ENCODE data around the gene PALMD. TPM values are rescaled to one million over a fixed set of nuclear protein-coding genes. Genes with fewer than 3 reads are reported as not detected.

PALMD gene
- total and polyA plus RNA-seq, 7 experiments from 2014 or later, result not detected

DNA sequence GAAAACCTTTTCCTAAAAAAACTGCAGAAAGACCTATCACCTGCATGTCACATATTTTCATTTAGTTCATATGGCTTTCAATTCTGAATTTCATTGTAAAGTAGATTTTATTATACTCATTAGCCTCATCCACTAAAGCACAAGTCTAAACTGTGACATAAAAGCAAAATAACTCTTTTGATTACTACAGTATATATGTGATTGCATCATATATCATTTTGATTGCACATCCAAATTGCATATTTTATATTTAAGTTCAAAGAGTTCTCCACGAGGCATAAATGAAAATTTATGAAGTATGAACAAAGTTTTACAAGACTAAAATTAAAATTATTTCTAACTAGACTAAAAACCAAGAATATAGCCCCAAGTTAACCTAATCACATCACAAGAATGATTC is 19.3 kb downstream of the PALMD start:
- Mint-ChIP-seq H3K4me3 (no peak overlapping the region), H3K4me1 (no peaks in the 10 kb centered on the region), H3K36me3 (no peaks in the 10 kb centered on the region), H3K27me3 (peaks cover 6 to 22% (median 13%) of the 10 kb centered on the region in 5 donors), H3K27ac (no peak overlapping the region), H3K9me3 (no peaks in the 10 kb centered on the region)
- ChIA-PET CTCF (no interaction called here), POLR2A (no interaction called here)
- intact Hi-C loops (cut with micrococcal nuclease), result no loop called here
- DNase-seq (no peak), ATAC-seq (no peak)
- Histone ChIP-seq H3K4me1 (ENCODE audit: control insufficient read depth in 2 of 2, insufficient read depth in 2 of 2, low read length in 2 of 2) (no peaks in the 10 kb centered on the region), H3K27ac (ENCODE audit: low read depth, low read length) (no peak overlapping the region), H3K36me3 (ENCODE audit: control insufficient read depth in 2 of 3, insufficient read depth in 3 of 3, low read length in 3 of 3) (no peaks in the 10 kb centered on the region), H3K27me3 (ENCODE audit: control insufficient read depth in 2 of 2, insufficient read depth in 2 of 2, low read length in 2 of 2) (no peaks in the 10 kb centered on the region), H3K9me3 (ENCODE audit: control insufficient read depth in 2 of 3, low read length in 3 of 3) (no peaks in the 10 kb centered on the region), H3K4me3 (ENCODE audit: low read length) (no peak overlapping the region)

DNA sequence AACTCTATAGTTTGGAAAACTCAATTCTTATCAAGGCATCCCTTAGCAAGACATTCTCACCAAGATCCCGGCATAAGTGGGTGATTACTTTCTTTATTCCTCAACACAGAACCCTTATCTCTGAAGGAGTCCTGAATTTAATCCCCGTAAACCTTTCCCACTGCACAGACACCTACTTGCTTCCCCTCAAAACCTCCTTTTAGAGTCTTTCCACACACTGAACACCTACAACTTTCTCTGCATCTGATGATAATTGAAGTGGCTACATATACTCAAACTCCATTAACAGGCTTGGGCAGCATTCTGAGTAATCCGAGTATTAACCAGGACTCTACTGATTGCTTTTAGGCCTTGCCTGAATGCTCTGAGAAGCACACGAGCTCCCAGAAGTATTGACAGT is 23.5 kb downstream of the PALMD start:
- ATAC-seq (no peak), DNase-seq (no peak)
- peaks cover 17 to 42% (median 32%) of the 10 kb centered on the region in 5 donors for H3K27me3 Mint-ChIP-seq
- Histone ChIP-seq H3K27ac (ENCODE audit: low read depth, low read length) (no peak overlapping the region), H3K36me3 (ENCODE audit: control insufficient read depth in 2 of 3, insufficient read depth in 3 of 3, low read length in 3 of 3) (no peaks in the 10 kb centered on the region), H3K27me3 (ENCODE audit: control insufficient read depth in 2 of 2, insufficient read depth in 2 of 2, low read length in 2 of 2) (no peaks in the 10 kb centered on the region), H3K4me3 (ENCODE audit: low read length) (no peak overlapping the region), H3K9me3 (ENCODE audit: control insufficient read depth in 2 of 3, low read length in 3 of 3) (no peaks in the 10 kb centered on the region), H3K4me1 (ENCODE audit: control insufficient read depth in 2 of 2, insufficient read depth in 2 of 2, low read length in 2 of 2) (no peaks in the 10 kb centered on the region)
- no peaks in the 10 kb centered on the region for H3K9me3 Mint-ChIP-seq
- POLR2A ChIA-PET, result no interaction called here
- H3K36me3 Mint-ChIP-seq, result no peaks in the 10 kb centered on the region
- no peak overlapping the region for H3K27ac Mint-ChIP-seq
- intact Hi-C loops (cut with micrococcal nuclease), result no loop called here
- CTCF ChIA-PET, result no interaction called here
- H3K4me3 Mint-ChIP-seq, result no peak overlapping the region
- no peaks in the 10 kb centered on the region for H3K4me1 Mint-ChIP-seq

DNA sequence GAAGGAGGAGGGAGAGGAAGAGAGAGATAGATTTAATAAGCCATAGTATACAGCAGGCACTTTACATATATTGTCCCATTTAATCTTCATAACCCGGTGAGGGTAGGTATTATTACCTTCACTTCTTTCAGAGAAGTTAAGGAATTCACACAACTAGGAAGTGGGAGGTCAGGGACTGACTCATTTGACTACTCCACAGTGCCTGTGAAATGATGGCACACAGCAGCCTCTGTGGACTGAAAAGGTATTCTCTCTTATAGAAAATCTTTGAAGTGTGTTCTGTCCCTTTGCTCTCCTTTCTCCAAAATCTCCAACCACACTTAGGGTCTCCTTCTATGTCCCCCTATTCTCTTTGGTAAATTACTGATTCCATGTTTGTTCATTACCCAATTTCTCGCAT is 23.9 kb downstream of the PALMD start:
- no peak for ATAC-seq
- no peak overlapping the region for H3K27ac Mint-ChIP-seq
- H3K27me3 Mint-ChIP-seq, result peaks cover 19 to 42% (median 29%) of the 10 kb centered on the region in 5 donors

DNA sequence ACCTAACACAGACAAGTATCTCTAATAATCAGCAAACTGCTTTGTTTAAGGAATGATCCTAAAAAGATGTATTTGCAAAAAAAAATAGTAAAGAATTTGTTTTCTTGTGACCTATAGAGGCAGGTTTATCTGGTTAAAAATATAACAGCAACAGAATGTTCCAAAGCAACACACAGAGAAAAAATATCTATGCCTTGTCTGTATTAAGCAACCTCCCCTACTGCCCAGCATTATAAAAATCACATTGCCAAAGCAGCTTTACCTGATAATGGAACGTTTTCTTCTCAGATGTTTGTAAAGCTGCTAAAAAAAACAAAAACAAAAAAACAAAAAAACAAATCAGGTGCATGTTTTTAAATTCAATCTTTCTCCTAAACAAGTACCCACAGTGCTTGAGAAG is 24.7 kb downstream of the PALMD start:
- H3K9me3 Mint-ChIP-seq, result no peaks in the 10 kb centered on the region
- Histone ChIP-seq H3K4me3 (ENCODE audit: low read length) (no peak overlapping the region), H3K27ac (ENCODE audit: low read depth, low read length) (no peak overlapping the region), H3K4me1 (ENCODE audit: control insufficient read depth in 2 of 2, insufficient read depth in 2 of 2, low read length in 2 of 2) (no peaks in the 10 kb centered on the region), H3K27me3 (ENCODE audit: control insufficient read depth in 2 of 2, insufficient read depth in 2 of 2, low read length in 2 of 2) (no peaks in the 10 kb centered on the region), H3K36me3 (ENCODE audit: control insufficient read depth in 2 of 3, insufficient read depth in 3 of 3, low read length in 3 of 3) (no peaks in the 10 kb centered on the region), H3K9me3 (ENCODE audit: control insufficient read depth in 2 of 3, low read length in 3 of 3) (no peaks in the 10 kb centered on the region)
- peaks cover 21 to 42% (median 28%) of the 10 kb centered on the region in 5 donors for H3K27me3 Mint-ChIP-seq
- no peaks in the 10 kb centered on the region for H3K36me3 Mint-ChIP-seq
- DNase-seq (no peak), ATAC-seq (no peak)
- intact Hi-C loops (cut with micrococcal nuclease), result no loop called here
- ChIA-PET POLR2A (no interaction called here), CTCF (no interaction called here)
- H3K4me1 Mint-ChIP-seq, result no peaks in the 10 kb centered on the region
- H3K4me3 Mint-ChIP-seq, result no peak overlapping the region
- H3K27ac Mint-ChIP-seq, result no peak overlapping the region

More for the DNA sequence above, 23.9 kb downstream of the PALMD start:
- Mint-ChIP-seq H3K36me3 (no peaks in the 10 kb centered on the region), H3K4me3 (no peak overlapping the region), H3K9me3 (no peaks in the 10 kb centered on the region), H3K4me1 (no peaks in the 10 kb centered on the region)
- no peaks in the 10 kb centered on the region for H3K9me3 ChIP-seq (ENCODE audit: control insufficient read depth in 2 of 3, low read length in 3 of 3)
- ChIA-PET POLR2A (no interaction called here), CTCF (no interaction called here)
- H3K36me3 ChIP-seq (ENCODE audit: control insufficient read depth in 2 of 3, insufficient read depth in 3 of 3, low read length in 3 of 3), result no peaks in the 10 kb centered on the region
- no peaks in the 10 kb centered on the region for H3K27me3 ChIP-seq (ENCODE audit: control insufficient read depth in 2 of 2, insufficient read depth in 2 of 2, low read length in 2 of 2)
- DNase-seq, result no peak
- intact Hi-C loops (cut with micrococcal nuclease), result no loop called here
- H3K4me3 ChIP-seq (ENCODE audit: low read length), result no peak overlapping the region
- no peaks in the 10 kb centered on the region for H3K4me1 ChIP-seq (ENCODE audit: control insufficient read depth in 2 of 2, insufficient read depth in 2 of 2, low read length in 2 of 2)
- H3K27ac ChIP-seq (ENCODE audit: low read depth, low read length), result no peak overlapping the region

DNA sequence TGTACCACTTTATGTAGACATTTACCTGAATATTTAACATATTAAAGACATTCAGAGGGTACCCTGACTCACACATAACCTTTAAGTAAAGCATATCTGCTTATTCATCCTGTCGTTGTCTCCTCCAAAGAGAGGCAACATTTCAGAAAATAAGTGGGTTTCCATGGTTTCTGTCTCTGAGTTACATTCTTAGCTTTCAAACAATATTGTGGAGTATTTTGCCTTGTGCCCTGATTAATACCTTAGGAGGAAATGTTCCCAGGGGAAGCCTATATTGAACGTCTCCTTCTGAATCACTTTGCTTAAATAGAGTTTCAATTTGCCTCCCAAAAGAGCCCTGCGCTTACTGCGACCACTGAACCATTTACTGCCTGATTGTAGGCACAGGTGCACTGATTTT is 26.1 kb downstream of the PALMD start:
- H3K36me3 Mint-ChIP-seq, result no peaks in the 10 kb centered on the region
- Histone ChIP-seq H3K27me3 (ENCODE audit: control insufficient read depth in 2 of 2, insufficient read depth in 2 of 2, low read length in 2 of 2) (no peaks in the 10 kb centered on the region), H3K4me3 (ENCODE audit: low read length) (no peak overlapping the region), H3K4me1 (ENCODE audit: control insufficient read depth in 2 of 2, insufficient read depth in 2 of 2, low read length in 2 of 2) (no peaks in the 10 kb centered on the region), H3K36me3 (ENCODE audit: control insufficient read depth in 2 of 3, insufficient read depth in 3 of 3, low read length in 3 of 3) (no peaks in the 10 kb centered on the region), H3K9me3 (ENCODE audit: control insufficient read depth in 2 of 3, low read length in 3 of 3) (no peaks in the 10 kb centered on the region), H3K27ac (ENCODE audit: low read depth, low read length) (no peak overlapping the region)
- peaks cover 21 to 40% (median 22%) of the 10 kb centered on the region in 5 donors for H3K27me3 Mint-ChIP-seq
- no peaks in the 10 kb centered on the region for H3K4me1 Mint-ChIP-seq
- H3K27ac Mint-ChIP-seq, result no peak overlapping the region
- intact Hi-C loops (cut with micrococcal nuclease), result no loop called here
- ATAC-seq (no peak), DNase-seq (no peak)
- H3K4me3 Mint-ChIP-seq, result no peak overlapping the region
- no peaks in the 10 kb centered on the region for H3K9me3 Mint-ChIP-seq
- ChIA-PET CTCF (no interaction called here), POLR2A (no interaction called here)

DNA sequence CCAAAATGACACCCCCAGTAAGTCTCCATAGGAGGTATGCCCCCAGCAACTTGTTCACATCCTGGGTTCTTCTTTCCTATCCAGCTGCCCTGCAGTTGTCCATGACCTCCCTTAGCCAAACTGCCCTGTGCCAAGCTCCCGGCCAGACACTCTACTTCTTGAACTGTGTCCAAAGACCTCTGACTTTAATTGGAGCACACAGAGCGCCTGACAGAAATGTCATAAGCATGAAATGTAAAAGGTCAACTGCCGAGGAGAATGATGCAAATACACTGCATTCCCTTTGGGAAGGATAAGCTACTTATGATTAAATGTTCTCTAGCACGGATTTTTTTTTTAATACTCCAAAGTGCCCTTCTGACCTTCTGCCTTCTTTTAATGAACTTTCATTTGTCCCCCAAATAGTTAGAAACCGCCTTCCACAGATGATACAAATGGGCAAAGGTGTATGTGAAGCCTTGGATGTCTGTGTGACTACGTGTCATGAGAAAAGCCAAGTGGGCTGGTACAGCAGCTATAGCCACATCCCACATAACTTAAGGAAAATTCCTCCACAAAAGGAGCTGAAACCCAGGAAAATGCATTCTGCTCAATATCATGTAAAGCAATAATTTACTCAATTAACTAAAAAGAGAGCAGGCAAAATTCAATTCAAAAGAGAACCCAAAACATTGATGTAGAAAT is 26.8 kb downstream of the PALMD start:
- H3K27ac Mint-ChIP-seq, result no peak overlapping the region
- no peak for ATAC-seq
- Histone ChIP-seq H3K36me3 (ENCODE audit: control insufficient read depth in 2 of 3, insufficient read depth in 3 of 3, low read length in 3 of 3) (no peaks in the 10 kb centered on the region), H3K27me3 (ENCODE audit: control insufficient read depth in 2 of 2, insufficient read depth in 2 of 2, low read length in 2 of 2) (no peaks in the 10 kb centered on the region), H3K9me3 (ENCODE audit: control insufficient read depth in 2 of 3, low read length in 3 of 3) (no peaks in the 10 kb centered on the region), H3K27ac (ENCODE audit: low read depth, low read length) (no peak overlapping the region), H3K4me1 (ENCODE audit: control insufficient read depth in 2 of 2, insufficient read depth in 2 of 2, low read length in 2 of 2) (no peaks in the 10 kb centered on the region), H3K4me3 (ENCODE audit: low read length) (no peak overlapping the region)
- no peak overlapping the region for H3K4me3 Mint-ChIP-seq
- H3K4me1 Mint-ChIP-seq, result no peaks in the 10 kb centered on the region
- H3K27me3 Mint-ChIP-seq, result peaks cover 15 to 34% (median 26%) of the 10 kb centered on the region in 5 donors
- no peak for DNase-seq
- intact Hi-C loops (cut with micrococcal nuclease), result no loop called here
- no peaks in the 10 kb centered on the region for H3K9me3 Mint-ChIP-seq
- POLR2A ChIA-PET, result no interaction called here
- CTCF ChIA-PET, result no interaction called here
- no peaks in the 10 kb centered on the region for H3K36me3 Mint-ChIP-seq

DNA sequence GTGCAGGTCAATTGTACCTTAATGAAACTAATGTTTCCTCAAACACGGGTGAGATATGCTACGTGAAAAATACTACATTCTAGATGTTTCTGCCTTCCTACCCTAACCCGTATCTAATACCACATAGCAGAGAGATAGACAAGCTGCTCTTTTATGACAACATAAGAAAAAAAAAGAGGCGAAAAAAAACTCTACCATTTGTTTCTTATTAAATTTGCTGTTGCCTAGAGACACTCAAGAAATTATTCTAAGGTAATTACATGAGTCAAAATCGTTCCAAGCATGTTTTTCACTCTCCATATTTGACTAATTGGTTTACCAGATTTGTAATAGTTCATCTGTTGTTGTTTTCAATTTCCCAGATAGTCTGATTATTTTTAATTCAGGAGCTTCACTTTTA is 27.4 kb downstream of the PALMD start:
- peaks cover 15 to 34% (median 26%) of the 10 kb centered on the region in 5 donors for H3K27me3 Mint-ChIP-seq
- Histone ChIP-seq H3K9me3 (ENCODE audit: control insufficient read depth in 2 of 3, low read length in 3 of 3) (no peaks in the 10 kb centered on the region), H3K27ac (ENCODE audit: low read depth, low read length) (no peak overlapping the region), H3K4me1 (ENCODE audit: control insufficient read depth in 2 of 2, insufficient read depth in 2 of 2, low read length in 2 of 2) (no peaks in the 10 kb centered on the region), H3K36me3 (ENCODE audit: control insufficient read depth in 2 of 3, insufficient read depth in 3 of 3, low read length in 3 of 3) (no peaks in the 10 kb centered on the region), H3K4me3 (ENCODE audit: low read length) (no peak overlapping the region), H3K27me3 (ENCODE audit: control insufficient read depth in 2 of 2, insufficient read depth in 2 of 2, low read length in 2 of 2) (no peaks in the 10 kb centered on the region)
- no peaks in the 10 kb centered on the region for H3K9me3 Mint-ChIP-seq
- no peaks in the 10 kb centered on the region for H3K4me1 Mint-ChIP-seq
- H3K36me3 Mint-ChIP-seq, result no peaks in the 10 kb centered on the region
- POLR2A ChIA-PET, result no interaction called here
- intact Hi-C loops (cut with micrococcal nuclease), result no loop called here
- DNase-seq (no peak), ATAC-seq (no peak)
- no peak overlapping the region for H3K27ac Mint-ChIP-seq
- CTCF ChIA-PET, result interaction anchor here (1.1 kb wide), 1 partner anchor 1622 kb away, joined by 3 read pairs; no protein-coding TSS in a partner anchor
- no peak overlapping the region for H3K4me3 Mint-ChIP-seq
